HFF-Myc (cell line): Measurements from ENCODE around the gene GAGE12J.
"Not testable (repeated sequence)": the region's sequence is repeated elsewhere in the genome, so short reads cannot be mapped to it uniquely, and the experiment has no call there.

Experiments used
- DNase-seq: peaks from one replicate; pipeline ENCODE4 v3.0.0-alpha.2; 2011; ENCODE audit warnings: low read depth; ENCODE audit errors: extremely low read depth
- H3K4me3 ChIP-seq: replicated peaks from 2 replicates; pipeline ENCODE4 v1.5.1; 2011; ENCODE audit warnings: low read depth, mild to moderate bottlenecking, control low read depth, low read length
- CTCF ChIP-seq: IDR thresholded peaks from 2 replicates; pipeline ENCODE4 v1.5.1; 2012; ENCODE audit warnings: mild to moderate bottlenecking, low read depth, low read length, control low read depth; ENCODE audit errors: missing control alignments

The GAGE12J gene, protein sequence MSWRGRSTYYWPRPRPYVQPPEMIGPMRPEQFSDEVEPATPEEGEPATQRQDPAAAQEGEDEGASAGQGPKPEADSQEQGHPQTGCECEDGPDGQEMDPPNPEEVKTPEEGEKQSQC

DNA sequence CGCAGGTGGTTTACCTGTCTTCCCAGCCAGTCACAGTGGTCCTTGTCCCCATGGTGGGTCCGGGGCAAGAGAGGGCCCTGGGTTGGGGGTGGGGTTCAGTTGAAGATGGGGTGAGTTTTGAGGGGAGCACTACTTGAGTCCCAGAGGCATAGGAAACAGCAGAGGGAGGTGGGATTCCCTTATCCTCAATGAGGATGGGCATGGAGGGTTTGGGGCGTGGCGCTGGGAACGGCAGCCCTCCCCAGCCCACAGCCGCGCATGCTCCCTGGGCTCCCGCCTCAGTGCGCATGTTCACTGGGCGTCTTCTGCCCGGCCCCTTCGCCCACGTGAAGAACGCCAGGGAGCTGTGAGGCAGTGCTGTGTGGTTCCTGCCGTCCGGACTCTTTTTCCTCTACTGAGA, at the start of gene GAGE12J:
Gene GAGE12J, plus strand, starts transcription at position 301 of the 400 bp plus-strand sequence. CDS start 1,157 bp downstream, outside the sequence.
- H3K4me3 ChIP-seq, DNase-seq: not testable (repeated sequence)

DNA sequence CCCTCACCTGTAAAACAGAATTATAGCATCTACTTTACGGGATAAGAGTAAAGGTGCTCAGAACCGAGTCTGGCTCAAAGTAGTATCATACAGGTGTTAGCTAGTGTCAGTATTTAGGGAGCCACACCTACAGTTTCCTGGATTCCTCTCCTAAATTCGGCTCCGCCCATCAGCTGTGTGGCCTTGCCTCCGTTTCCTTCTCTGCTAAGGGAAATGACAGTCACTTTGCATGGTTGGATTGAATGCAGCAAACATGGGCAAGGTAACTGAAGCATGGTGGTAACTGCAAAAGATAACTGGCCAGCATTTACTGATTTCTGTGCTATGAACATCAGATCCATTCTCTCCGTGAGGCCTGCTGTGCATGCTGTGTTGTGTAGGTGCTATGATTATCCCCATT, 49.4 kb upstream of the GAGE12J start:
- DNase-seq = no peak
- no peak overlapping the region for H3K4me3 ChIP-seq
- TF ChIP-seq CTCF = no peak

- TF ChIP-seq CTCF = no peak
- H3K4me3 ChIP-seq = no peak overlapping the region
- DNase-seq = no peak
Measured at GRCh38 chrX:49273181-49273727, 48.6 kb upstream of the GAGE12J start.

DNA sequence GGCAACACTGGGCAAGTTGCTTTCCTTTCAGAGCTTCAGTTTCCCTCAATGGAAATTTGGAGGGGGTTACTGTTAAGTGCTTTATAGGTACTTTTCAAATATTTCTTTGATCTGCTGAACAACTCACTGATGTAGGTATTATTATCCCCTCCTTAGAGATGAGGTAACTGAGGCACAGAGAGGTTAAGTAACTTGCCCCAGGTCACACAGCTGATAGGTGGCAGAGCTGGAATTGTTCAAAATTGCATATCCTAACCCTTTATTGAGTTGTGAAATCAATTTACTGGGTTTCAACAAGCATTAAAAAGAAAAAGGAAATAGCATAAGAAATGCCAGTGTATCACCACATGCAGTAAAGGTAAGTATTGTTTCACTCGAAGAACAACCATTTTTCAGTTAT, 45.6 kb upstream of the GAGE12J start:
- DNase-seq = no peak
- TF ChIP-seq CTCF = no peak
- no peak overlapping the region for H3K4me3 ChIP-seq

DNA sequence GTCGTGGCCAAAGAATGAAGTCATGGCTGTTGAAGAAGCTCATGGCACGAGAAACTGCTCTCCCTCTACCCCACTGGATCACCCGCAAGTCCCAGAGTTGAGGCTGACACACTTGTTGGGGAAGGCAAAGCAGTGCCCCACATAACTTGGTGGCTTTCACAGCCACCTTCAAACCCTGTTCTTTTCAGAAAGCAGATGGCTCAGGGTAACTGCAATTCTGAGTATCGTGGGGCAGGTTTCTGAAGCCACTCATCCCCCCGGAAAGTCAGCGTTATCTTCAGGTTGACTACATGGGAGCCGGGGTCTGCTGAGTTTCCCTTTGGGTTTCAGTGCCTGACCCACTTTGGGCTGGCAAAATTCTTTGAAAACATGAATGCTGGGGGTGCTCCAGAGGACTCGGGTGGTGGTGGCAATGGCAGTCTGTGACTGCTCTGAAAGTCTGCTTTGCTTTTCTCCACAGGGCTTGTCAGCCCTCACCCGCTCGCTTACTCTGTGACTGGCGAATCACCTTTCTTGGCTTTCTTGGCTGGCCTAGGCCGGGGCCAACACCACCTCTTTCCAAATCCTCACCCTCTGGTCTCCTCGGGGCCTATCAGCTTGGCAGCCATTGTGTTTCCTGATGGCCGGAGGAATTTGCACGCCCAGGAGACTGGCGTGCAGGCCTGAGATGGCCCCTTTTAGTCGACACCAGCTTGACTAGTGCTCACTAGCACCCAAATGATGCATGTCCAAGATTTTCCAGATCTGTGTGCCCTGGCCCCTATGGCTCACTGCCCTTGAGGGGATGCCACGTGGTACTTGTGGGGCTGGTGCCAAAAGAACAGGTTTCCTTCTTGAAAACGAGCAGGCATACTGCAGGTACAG, 44.9 kb upstream of the GAGE12J start:
- no peak for TF ChIP-seq CTCF
- DNase-seq = no peak
- no peak overlapping the region for H3K4me3 ChIP-seq

- no peak for DNase-seq
- no peak for TF ChIP-seq CTCF
- no peak overlapping the region for H3K4me3 ChIP-seq
Measured at GRCh38 chrX:49277535-49277830, 44.4 kb upstream of the GAGE12J start.

DNA sequence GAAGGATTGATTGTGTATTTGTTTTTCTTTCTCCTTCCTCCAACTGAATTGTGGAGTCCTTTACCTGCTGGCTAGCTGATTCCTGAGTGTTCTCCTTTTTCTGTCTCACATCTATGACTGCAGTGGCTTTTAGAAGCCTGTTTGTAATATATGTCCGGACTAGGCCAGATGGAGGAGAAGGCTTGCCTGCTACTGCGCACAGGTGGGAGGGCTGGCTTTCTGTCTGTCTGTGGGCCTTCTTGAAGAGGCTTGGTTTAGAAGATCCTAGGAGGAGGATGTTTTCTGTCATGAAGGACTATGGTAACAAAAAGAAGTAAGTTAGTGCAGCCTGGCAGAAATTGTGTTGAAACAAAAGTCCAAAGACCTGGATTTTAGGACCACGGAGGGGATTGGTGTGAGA, 43.8 kb upstream of the GAGE12J start:
- no peak overlapping the region for H3K4me3 ChIP-seq
- no peak for DNase-seq
- TF ChIP-seq CTCF = no peak
